Osteocyte (in vitro differentiated cells): ENCODE measurements around the gene PLCD3. TPM values are rescaled to one million over a fixed set of nuclear protein-coding genes. Genes with fewer than 3 reads are reported as not detected.

Experiments
- DNase-seq: peaks from one replicate; pipeline ENCODE4 v3.0.0; 2021; ENCODE audit warnings: mixed read lengths; ENCODE audit not compliant: unreplicated experiment; ENCODE audit errors: extremely low spot score
- H3K27ac Mint-ChIP-seq: one replicate; pipeline ENCODE4 v1.8.0; 2021; ENCODE audit warnings: mild to moderate bottlenecking, mixed read lengths; ENCODE audit not compliant: unreplicated experiment
- H3K27me3 Mint-ChIP-seq: one replicate; pipeline ENCODE4 v1.8.0; 2021; ENCODE audit warnings: mixed read lengths; ENCODE audit not compliant: unreplicated experiment
- H3K36me3 Mint-ChIP-seq: one replicate; pipeline ENCODE4 v1.8.0; 2021; ENCODE audit warnings: mixed read lengths; ENCODE audit not compliant: unreplicated experiment
- H3K4me1 Mint-ChIP-seq: one replicate; pipeline ENCODE4 v1.8.0; 2021; ENCODE audit warnings: mixed read lengths; ENCODE audit not compliant: unreplicated experiment
- H3K4me3 Mint-ChIP-seq: one replicate; pipeline ENCODE4 v1.8.0; 2021; ENCODE audit warnings: mild to moderate bottlenecking, moderate library complexity, mixed read lengths; ENCODE audit not compliant: unreplicated experiment
- H3K9me3 Mint-ChIP-seq: one replicate; pipeline ENCODE4 v1.8.0; 2021; ENCODE audit warnings: mixed read lengths; ENCODE audit not compliant: unreplicated experiment
- CTCF ChIP-seq: fragments of 200-600 bp; sonication (generic); IDR thresholded peaks from 2 replicates; pipeline ENCODE4 v1.5.0; 2021; ENCODE audit warnings: antibody characterized with exemption, mild to moderate bottlenecking, moderate library complexity
- total RNA-seq: library from RNA; stranded (reverse); gene quantifications from 2 replicates; pipeline ENCODE4 v1.2.1, GENCODE V29; 2021

PLCD3 gene
- total RNA-seq, 1 donor from 2014 or later, result 111 TPM

- no peaks in the 10 kb centered on the region for H3K27me3 Mint-ChIP-seq
- no peaks in the 10 kb centered on the region for H3K9me3 Mint-ChIP-seq
- H3K27ac Mint-ChIP-seq, result no peak overlapping the region
- DNase-seq, result no peak
- no peak for TF ChIP-seq CTCF
- H3K4me1 Mint-ChIP-seq, result peaks cover 45% of the 10 kb centered on the region
- peaks cover 20% of the 10 kb centered on the region for H3K36me3 Mint-ChIP-seq
- no peak overlapping the region for H3K4me3 Mint-ChIP-seq
These were observed 13.6 kb downstream of the PLCD3 start for GRCh38 chr17:45118691-45119090.

- Mint-ChIP-seq H3K9me3 (no peaks in the 10 kb centered on the region), H3K27me3 (no peaks in the 10 kb centered on the region), H3K4me3 (no peak overlapping the region), H3K36me3 (peaks cover 20% of the 10 kb centered on the region), H3K4me1 (peaks cover 41% of the 10 kb centered on the region), H3K27ac (no peak overlapping the region)
- no peak for TF ChIP-seq CTCF
- no peak for DNase-seq
These were observed 14.3 kb downstream of the PLCD3 start for GRCh38 chr17:45117848-45118646.

- H3K4me1 Mint-ChIP-seq, result peaks cover 34% of the 10 kb centered on the region
- no peak for TF ChIP-seq CTCF
- no peak overlapping the region for H3K4me3 Mint-ChIP-seq
- no peaks in the 10 kb centered on the region for H3K27me3 Mint-ChIP-seq
- no peaks in the 10 kb centered on the region for H3K9me3 Mint-ChIP-seq
- no peak for DNase-seq
- peaks cover 20% of the 10 kb centered on the region for H3K36me3 Mint-ChIP-seq
- peak overlapping the region; percentile 41 for H3K27ac Mint-ChIP-seq
These were observed 15.0 kb downstream of the PLCD3 start for GRCh38 chr17:45117334-45117733.

- peaks cover 20% of the 10 kb centered on the region for H3K36me3 Mint-ChIP-seq
- no peaks in the 10 kb centered on the region for H3K27me3 Mint-ChIP-seq
- no peak for DNase-seq
- H3K9me3 Mint-ChIP-seq, result no peaks in the 10 kb centered on the region
- peaks cover 27% of the 10 kb centered on the region for H3K4me1 Mint-ChIP-seq
- H3K27ac Mint-ChIP-seq, result peak overlapping the region; percentile 63
- TF ChIP-seq CTCF, result no peak
- H3K4me3 Mint-ChIP-seq, result no peak overlapping the region
These were observed 15.8 kb downstream of the PLCD3 start for GRCh38 chr17:45116434-45117016.

- H3K27ac Mint-ChIP-seq, result peak overlapping the region; percentile 63
- H3K4me1 Mint-ChIP-seq, result peaks cover 26% of the 10 kb centered on the region
- H3K36me3 Mint-ChIP-seq, result peaks cover 20% of the 10 kb centered on the region
- no peak overlapping the region for H3K4me3 Mint-ChIP-seq
- H3K27me3 Mint-ChIP-seq, result no peaks in the 10 kb centered on the region
- no peak for TF ChIP-seq CTCF
- no peak for DNase-seq
- H3K9me3 Mint-ChIP-seq, result no peaks in the 10 kb centered on the region
These were observed 16.4 kb downstream of the PLCD3 start for GRCh38 chr17:45115871-45116270.
